Measurements from ENCODE around the gene MTCH1. TPM values are rescaled to one million over a fixed set of nuclear protein-coding genes. Genes with fewer than 3 reads are reported as not detected.

Gene MTCH1
- total RNA-seq, 4 donors from 2014 or later, result 127 to 186 (median 158) TPM

DNA sequence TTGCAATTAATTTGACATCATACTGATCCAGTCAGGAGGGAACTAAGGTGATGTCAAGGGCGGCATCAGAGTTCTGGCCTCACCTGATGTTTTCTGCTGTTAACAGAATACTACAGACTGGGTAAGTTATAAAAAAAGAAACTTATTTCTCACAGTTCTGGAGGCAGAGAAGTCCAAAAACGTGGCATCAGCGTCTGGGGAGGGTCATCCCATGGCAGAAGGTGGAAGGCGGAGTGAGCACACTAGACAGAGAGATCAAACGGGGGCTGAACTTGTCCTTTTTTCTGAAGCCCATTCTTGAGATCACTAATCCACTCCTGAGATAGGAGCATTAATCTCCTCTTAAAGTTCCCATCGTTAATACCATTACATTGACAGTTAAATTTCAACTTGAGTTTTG is 3.3 kb upstream of the MTCH1 start:
- no peaks in the 10 kb centered on the region for H3K27me3 ChIP-seq
- H3K36me3 ChIP-seq, result no peaks in the 10 kb centered on the region
- H3K9me3 ChIP-seq, result no peaks in the 10 kb centered on the region
- peaks cover 0 to 16% (median 0%) of the 10 kb centered on the region in 4 donors for H3K4me1 ChIP-seq
- TF ChIP-seq POLR2A (IDR thresholded peaks at IDR 0.05), result no peak
- TF ChIP-seq, protein P1, sequence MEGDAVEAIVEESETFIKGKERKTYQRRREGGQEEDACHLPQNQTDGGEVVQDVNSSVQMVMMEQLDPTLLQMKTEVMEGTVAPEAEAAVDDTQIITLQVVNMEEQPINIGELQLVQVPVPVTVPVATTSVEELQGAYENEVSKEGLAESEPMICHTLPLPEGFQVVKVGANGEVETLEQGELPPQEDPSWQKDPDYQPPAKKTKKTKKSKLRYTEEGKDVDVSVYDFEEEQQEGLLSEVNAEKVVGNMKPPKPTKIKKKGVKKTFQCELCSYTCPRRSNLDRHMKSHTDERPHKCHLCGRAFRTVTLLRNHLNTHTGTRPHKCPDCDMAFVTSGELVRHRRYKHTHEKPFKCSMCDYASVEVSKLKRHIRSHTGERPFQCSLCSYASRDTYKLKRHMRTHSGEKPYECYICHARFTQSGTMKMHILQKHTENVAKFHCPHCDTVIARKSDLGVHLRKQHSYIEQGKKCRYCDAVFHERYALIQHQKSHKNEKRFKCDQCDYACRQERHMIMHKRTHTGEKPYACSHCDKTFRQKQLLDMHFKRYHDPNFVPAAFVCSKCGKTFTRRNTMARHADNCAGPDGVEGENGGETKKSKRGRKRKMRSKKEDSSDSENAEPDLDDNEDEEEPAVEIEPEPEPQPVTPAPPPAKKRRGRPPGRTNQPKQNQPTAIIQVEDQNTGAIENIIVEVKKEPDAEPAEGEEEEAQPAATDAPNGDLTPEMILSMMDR (IDR thresholded peaks at IDR 0.05), result no peak
- no peak overlapping the region for H3K27ac ChIP-seq
- no peak for DNase-seq
- H3K4me3 ChIP-seq, result no peak overlapping the region

DNA sequence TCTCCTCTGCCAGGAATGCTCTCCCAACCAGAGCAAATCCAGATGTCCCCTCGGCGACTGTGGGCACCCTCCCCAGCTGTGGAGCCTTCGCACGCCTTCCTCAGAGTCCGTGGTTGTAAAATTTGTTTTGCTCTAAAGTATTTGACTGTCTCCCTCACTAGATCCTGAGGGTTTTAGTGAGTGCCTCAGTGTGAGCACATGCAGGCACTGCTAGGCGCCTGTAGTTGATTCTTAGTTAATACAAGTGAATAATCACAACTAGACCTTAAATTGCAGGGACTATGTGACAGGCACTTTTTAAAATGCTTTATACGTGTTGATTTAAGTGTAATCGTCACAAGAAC is 680 bp upstream of the MTCH1 start:
- Histone ChIP-seq H3K27ac (peak overlapping the region; percentile 89 to 99 (median 94)), H3K9me3 (no peaks in the 10 kb centered on the region)
- no peak for DNase-seq

DNA sequence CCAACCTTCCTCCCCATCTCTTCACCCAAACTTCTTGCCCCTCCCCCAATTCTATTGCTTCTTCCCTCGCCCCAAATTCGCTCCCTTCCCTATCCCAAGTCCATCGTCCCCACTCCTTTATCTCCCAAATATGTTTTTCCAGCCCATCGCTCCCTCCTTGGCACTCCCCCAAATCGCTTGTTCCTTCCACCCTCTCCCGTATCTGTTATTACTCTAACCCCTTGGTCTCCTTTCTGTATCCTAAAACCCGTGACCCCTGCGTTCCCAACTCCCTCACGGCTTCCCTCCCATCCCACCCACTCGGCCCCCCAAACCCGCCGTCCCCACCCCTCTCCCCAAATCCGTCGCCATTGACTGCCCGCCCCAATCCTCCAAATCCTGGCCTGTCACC is 584 bp downstream of the MTCH1 start:
- TF ChIP-seq, protein P1 (IDR thresholded peaks at IDR 0.05), result no peak
- TF ChIP-seq POLR2A (IDR thresholded peaks at IDR 0.05), result no peak
- DNase-seq, result no peak
- Histone ChIP-seq H3K4me1 (peaks cover 0 to 37% (median 0%) of the 10 kb centered on the region in 4 donors), H3K4me3 (peak overlapping the region; percentile 78 to 100 (median 91)), H3K27me3 (no peaks in the 10 kb centered on the region), H3K27ac (peak overlapping the region; percentile 89 to 99 (median 94)), H3K36me3 (no peaks in the 10 kb centered on the region), H3K9me3 (no peaks in the 10 kb centered on the region)

More for the DNA sequence above, 680 bp upstream of the MTCH1 start:
- H3K4me1 ChIP-seq, result peaks cover 0 to 32% (median 0%) of the 10 kb centered on the region in 4 donors
- H3K4me3 ChIP-seq, result peak overlapping the region; percentile 78 to 100 (median 91)
- no peaks in the 10 kb centered on the region for H3K36me3 ChIP-seq
- H3K27me3 ChIP-seq, result no peaks in the 10 kb centered on the region
- TF ChIP-seq POLR2A (IDR thresholded peaks at IDR 0.05), result no peak
- TF ChIP-seq, protein P1 (IDR thresholded peaks at IDR 0.05), result no peak

DNA sequence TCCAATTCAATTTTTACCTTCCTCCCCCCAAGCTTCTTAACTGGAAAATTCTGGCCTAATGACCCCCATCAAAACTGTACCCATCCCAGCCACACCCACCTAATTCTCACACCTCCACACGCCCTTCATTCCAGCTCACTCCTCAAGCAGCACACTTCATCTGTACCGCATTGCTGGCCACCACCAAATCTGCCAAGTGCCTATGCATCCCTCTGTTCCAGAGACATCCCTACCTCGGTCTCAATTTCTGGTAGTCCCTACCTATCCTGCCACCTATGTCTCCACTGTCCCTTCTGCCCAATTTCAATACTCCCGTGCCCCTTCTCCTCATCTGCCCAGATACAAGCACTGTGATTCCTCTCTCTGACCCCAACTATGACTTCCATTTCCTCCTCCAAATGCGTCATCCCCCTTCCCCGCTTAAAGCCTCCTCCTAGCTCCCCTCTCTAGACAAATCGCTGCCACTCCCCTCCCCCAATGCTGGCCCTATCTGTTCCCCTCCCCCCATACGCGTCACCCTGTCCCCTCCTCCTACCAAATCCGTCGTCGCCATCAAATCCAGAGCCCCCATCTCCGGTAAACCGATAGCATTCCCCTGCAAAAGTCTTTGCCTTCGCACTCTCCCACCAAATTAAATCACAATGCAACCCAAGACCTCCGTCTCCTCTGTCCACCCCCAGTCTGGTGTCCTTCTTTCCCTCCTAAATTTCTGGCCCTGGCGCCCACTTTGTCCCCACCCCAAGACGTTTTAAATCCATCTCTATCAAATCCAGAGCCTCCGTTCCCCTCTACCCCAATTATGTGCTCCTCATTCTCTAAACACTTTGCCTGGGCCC is 1.2 kb downstream of the MTCH1 start:
- peaks cover 0 to 43% (median 0%) of the 10 kb centered on the region in 4 donors for H3K4me1 ChIP-seq
- H3K27ac ChIP-seq, result peak overlapping the region; percentile 89 to 99 (median 94)
- no peaks in the 10 kb centered on the region for H3K9me3 ChIP-seq
- H3K27me3 ChIP-seq, result no peaks in the 10 kb centered on the region
- no peaks in the 10 kb centered on the region for H3K36me3 ChIP-seq
- DNase-seq, result peak in 2 of 3 donors; percentile 52 to 65
- TF ChIP-seq, protein P1 (IDR thresholded peaks at IDR 0.05), result no peak
- no peak for TF ChIP-seq POLR2A (IDR thresholded peaks at IDR 0.05)
- H3K4me3 ChIP-seq, result peak overlapping the region; percentile 78 to 100 (median 91)

DNA sequence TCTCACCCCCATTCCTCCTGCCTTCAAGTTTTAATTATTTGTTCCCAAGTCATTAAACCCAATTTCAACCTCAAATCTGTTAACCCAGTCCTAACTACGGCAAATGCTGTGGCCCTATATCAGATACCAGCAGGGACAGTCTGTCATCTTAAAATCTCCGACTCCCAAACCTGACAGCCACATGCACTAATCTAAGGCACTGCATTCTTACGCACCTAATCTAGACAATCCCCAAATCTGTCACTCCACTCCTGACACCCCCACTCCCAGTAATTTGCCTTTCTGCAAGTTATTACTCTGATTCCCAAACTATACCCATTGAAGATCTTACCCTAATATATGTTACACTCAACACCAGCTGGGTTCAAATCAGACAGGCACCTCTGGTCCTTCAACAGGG is 2.5 kb downstream of the MTCH1 start:
- no peak for DNase-seq
- Histone ChIP-seq H3K27me3 (no peaks in the 10 kb centered on the region), H3K27ac (no peak overlapping the region), H3K4me3 (no peak overlapping the region), H3K36me3 (peaks cover 0 to 4% (median 0%) of the 10 kb centered on the region in 3 donors), H3K4me1 (peaks cover 0 to 54% (median 0%) of the 10 kb centered on the region in 4 donors), H3K9me3 (no peaks in the 10 kb centered on the region)
- no peak for TF ChIP-seq POLR2A (IDR thresholded peaks at IDR 0.05)
- TF ChIP-seq, protein P1 (IDR thresholded peaks at IDR 0.05), result no peak

All from Peyer's patch (tissue), 4 donors.